ENCODE results near the gene THY1.

DNA sequence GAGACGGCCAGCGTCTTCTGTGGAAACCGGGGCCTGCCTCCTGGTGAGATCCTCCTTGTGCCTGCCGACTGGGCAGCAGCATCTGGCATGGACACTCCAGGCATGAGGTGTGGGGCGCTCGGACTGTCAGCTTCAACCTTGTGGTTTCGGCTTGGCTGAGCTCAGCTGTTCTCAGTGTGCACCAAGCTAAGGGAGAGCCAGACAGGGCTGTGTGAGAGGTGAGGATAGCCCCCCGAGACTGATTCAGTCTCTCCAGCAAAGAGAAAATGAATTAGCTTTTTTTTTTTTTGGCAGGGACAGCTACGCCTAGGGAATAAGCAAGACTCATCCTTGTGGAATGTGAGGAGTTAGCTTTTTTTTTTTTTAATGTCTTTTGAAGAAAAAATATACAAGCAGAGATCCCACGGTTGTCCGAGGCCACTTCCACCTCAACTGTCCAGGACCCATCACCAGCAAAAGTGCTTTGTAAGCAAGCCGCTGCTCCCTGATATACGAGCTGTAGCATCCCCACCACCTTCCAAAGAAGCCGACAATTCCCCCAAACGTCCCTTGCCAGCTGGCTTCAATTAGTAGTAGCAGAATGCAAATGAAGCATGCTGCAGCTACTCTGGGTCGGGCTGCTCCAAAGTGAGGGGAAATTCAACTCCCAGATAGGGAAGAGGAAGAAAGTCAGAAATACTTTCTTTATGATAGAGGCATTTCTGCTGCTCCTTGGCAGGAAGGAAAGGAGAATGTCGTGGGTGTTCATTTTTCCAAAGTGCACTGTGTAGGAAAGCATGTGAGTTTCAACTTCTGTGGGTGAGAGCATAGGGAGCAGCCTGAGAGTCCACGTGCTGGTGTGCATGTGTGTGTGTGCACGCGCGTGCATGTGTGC is 9.7 kb upstream of the THY1 start:
- TF ChIP-seq, protein P1, sequence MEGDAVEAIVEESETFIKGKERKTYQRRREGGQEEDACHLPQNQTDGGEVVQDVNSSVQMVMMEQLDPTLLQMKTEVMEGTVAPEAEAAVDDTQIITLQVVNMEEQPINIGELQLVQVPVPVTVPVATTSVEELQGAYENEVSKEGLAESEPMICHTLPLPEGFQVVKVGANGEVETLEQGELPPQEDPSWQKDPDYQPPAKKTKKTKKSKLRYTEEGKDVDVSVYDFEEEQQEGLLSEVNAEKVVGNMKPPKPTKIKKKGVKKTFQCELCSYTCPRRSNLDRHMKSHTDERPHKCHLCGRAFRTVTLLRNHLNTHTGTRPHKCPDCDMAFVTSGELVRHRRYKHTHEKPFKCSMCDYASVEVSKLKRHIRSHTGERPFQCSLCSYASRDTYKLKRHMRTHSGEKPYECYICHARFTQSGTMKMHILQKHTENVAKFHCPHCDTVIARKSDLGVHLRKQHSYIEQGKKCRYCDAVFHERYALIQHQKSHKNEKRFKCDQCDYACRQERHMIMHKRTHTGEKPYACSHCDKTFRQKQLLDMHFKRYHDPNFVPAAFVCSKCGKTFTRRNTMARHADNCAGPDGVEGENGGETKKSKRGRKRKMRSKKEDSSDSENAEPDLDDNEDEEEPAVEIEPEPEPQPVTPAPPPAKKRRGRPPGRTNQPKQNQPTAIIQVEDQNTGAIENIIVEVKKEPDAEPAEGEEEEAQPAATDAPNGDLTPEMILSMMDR (IDR thresholded peaks at IDR 0.05): no peak
- TF ChIP-seq POLR2A (IDR thresholded peaks at IDR 0.05) (no peak), POLR2AphosphoS5 (IDR thresholded peaks at IDR 0.05) (no peak)

Data from prostate gland (tissue), 2 donors.